GM19455 (cell line): Measurements from ENCODE around the gene MARK2.

Source experiments
- ATAC-seq: cut with Tn5 transposase; IDR thresholded peaks from one replicate; pipeline ENCODE4 v1.9.1; 2021; ENCODE audit not compliant: unreplicated experiment

Gene MARK2

DNA sequence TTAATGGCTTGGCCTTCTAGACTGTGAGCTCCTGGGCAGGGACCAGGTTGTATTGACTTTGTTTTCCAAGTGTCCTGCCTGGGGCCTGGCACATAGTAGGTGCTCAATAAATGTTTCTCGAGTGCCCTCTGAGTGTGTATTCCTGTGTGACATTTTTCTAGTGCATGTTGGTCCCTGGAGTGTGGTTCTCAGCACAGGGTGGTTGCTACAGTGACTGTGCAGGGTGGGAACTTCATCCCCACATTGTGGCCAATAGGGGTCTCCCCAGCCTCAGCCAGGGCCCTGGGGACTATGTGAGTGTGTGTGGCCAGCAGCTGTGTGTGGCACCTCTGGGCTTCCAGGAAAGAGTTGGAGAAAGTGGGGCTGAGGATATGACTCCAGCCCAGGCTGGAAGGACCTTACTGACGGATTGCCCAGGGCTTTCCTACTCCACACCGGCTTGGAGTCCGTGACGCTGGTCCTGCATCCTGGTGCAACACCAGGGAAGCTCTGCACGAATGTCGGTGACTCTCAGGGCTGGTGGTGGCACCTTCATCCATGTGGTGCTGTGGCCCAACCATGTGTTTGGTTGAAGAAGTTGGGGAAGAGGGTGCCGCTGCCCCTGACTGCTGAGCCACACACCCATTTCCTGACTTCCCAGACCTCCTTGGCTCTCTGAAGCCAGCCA lies 9.0 kb upstream of the MARK2 start:
- ATAC-seq = no peak

DNA sequence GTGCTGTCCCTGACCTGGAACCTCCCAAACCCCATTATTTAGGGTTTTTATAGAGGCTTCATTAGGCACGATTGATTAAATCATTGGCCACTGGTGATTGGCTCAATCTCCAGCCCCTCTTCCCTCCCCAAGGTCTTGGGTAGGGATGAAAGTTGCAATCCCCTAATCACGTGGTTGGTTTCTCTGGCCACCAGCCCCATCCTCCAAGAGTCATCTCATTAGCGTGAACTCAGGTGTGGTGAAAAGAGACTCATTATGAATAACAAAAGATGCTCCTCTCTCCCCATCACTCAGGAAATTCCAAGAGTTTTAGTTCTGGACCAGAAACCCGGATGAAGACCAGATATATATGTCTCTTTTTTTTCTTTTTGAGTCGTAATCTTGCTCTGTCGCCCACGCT lies 7.6 kb upstream of the MARK2 start:
- ATAC-seq = no peak

DNA sequence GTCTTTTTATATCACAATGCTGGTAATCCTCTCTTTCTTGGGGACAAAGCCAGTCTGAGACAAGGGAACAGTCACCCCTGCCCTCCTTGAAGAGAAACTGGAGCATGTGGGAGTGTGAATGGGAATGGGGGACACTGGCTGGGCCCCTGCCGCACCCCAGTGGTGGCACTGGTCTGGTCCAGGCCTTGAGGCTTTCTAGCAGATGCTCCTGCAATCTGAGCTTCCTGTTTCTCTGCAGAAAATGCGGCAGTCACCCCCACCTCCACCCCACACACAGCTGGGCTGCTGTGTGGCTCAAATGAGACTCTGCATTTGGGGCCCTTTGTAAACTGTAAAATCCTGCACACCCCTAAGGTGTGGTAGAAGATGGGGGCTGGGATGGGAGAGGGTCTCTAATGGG lies 6.6 kb upstream of the MARK2 start:
- ATAC-seq = no peak

DNA sequence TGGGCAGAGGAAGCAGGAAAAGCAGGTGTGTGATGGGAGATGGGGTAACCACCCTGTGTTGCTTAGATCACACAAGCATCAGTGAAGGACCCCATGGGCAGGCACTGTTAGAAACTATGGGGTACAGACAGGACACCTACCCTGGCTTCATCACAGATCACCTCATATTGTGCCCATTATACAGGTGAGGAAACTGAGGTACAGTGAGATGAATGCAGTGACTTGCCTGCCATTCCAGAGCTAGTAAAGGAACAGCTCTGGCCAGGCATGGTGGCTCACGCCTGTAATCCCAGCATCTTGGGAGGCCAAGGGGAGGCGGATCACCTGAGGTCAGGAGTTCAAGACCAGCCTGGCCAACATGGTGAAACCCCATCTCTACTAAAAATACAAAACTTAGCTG lies 5.9 kb upstream of the MARK2 start:
- ATAC-seq = no peak

DNA sequence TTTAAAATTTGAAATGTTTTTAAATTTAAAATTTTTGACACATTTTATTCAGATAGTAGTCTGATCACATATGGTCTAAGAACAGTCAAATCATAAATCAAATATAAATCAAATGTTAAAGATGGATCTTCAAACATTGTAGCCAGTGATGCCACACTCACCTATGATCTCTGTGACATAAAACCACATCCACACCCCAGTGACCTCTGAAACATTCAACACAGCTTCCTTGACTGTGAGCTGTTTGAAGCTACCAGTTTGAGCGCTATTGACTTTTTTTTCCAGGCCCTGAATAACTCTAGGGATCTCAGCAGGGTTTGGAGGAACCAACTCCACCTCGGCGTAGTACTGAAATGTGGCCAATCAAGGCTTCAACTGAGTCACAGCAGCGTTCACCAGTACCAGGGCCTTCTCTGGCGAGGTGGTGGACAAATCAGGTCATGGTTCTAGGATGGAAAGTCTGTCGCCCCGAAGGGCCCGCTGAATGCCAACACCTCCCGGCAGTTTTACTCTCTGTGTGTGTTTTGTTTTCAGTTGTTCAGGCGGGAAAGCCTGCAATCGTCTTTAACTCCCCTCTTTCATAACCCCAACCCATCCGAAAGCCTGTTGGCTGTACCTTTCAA lies 4.3 kb upstream of the MARK2 start:
- no peak for ATAC-seq

DNA sequence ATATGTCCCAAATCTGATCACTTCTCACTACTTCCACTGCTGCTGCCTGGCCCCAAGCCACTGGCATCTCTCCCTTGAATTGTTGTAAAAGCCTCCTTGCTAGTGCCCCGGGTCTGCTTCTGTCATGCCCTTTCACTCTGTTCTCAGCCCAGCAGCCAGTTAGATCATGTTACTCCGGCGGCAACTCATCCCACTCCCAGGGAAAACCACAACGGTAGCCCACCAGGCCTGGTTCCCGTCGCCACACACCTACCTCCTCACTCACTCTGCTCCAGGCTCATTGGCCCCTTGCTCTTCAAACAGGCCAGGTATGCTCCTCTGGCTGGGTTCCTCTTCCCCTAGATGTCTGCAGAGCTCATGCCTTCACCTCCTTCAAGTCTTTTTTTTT lies 3.8 kb upstream of the MARK2 start:
- no peak for ATAC-seq

DNA sequence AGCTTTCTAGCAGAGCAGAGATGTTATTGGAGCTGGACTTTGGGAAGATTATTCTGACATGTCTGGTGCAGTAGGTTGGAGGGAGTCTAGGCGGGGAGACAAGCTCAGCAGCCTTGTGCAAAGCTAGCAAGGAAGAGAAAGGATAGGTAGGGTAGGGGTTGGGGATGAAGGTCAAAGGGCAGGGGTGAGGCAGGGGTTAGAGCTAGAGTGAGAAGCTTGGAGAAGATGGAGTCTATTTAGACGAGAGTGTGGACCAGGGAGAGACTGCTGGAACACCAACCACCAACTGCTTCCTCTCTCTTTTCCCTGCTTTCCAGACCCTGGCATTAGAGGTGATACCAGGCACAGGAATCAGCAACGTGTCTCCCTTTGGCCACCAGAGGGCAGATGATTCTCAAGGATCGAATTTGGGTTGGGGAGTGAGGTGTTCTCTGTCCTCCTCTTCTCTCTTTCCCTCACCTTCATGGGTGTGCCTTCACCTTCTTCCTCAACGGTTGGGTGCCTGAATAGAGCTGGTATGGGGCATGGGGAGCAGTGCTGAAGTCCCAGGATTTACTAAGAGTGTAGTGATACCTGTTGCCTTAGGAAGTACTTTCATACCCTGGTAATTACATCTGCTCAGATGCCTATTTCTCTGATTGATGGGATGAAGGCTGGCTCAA lies 1.8 kb upstream of the MARK2 start:
- ATAC-seq = no peak

DNA sequence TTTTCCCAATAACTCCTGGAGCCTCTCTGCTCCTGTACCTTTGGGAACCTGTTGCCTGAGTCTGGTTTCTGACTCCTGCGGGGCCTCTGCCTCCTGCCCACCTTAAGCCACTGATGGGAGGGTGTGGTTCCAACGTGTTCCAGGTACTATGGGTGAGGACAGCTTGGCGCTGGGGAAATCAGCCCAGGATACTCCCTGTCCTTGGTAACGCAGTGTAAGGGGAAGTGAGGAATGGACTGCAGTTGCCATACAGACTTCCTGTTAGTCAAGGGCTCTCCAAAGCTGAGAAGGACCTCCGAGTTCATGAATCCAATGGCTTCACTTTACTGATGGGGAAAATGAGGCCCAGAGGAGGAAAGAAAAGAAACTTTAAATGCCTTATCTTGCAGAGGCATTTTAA lies 1.2 kb upstream of the MARK2 start:
- ATAC-seq = no peak

DNA sequence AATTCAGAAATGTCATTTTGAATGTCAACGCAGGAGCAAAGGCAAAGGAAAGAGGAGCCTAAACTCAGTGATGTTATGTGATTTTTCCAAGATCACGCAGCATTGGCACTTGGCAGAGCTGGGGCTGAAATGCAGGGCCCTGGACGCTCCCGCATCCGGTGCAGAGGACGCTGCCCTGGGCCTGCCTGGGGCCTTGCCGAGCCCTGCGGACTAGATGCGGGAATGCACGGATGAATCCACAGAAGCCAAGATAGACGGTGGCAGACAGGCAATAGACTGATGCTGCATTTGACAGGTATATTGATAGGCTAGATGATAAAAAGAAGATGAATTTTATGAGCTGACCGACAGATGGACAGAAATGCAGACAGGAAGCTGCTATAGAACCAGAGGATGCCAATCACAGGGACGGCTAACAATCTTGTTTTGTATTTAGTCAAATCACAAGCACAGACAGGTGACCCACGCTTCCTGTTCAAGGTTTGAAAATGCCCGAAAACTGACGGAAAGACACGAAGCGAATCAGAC lies 696 bp upstream of the MARK2 start:
- no peak for ATAC-seq

DNA sequence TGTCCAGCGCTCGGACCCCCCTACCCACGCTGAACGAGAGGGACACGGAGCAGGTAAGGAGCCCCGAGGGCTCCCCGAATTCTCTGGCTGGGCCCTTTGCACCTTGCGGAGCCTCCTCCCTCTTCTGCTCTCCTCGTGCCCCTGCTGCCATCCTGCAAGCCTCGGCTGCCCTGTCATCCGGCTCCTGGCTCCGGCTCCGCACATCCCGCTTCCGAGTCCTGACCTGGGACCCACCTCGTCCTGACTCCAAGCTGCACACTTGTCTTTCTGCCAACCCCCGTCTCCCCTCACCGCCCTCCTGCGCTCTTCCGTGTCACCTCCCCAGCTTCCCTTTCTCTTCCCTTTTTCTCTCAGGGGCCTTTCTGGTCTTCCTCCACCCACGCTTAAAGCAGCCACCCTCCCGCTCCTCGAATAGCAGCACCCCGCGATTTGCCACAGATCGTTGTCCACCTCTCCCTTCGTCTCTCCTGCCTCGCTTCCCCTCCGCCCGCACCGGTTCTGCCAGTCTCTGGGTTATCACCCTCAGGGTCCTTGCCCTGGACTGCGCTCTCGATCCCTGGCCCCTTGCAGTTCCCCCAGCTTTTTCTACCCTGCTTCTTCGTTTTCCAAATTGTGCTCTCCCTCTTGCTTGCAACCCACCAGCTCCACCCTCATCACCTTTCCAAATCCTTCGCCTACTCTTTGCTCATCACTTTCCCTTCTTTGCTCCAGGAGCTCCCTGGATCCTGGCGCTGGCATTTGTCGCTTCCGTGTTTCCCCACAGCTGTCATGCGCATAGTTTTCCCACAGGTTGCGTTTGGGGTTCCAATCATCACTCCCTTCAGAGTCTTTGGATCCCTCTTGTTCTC lies 822 bp downstream of the MARK2 start:
- ATAC-seq = peak; percentile 6

DNA sequence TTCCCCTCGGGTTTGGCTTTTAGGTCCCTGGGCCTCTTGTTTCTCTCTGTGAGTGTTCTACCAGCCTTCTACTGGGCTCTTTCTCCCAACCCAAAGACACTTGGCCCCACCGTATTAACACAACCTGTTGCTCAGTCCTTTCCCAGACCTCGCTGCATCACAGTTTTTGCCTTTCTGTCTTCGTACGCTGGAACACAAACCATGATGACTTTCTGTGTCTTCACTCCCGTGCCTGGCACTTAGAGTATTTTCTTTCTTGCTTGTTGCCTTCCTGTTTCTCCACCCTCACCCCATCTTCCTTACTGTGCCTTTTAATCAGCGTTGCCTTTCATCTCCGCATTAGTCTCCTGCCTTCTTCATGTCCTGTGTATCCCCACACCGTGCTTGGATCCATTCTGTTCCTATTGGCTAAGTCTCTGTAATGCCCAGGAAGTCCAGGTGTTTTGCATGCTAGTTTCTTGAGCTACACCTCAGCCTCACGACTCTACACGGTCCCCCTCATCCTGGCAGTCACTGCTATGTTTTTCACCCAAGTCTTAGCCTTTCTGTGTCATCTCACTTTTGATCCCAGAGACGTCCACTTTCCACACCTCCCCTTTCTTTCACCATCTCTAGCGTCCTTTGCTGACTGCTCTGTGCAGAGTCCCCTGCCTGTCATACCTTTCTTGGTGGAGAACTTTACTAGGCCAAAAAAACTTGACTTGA lies 1.6 kb downstream of the MARK2 start:
- ATAC-seq = no peak

DNA sequence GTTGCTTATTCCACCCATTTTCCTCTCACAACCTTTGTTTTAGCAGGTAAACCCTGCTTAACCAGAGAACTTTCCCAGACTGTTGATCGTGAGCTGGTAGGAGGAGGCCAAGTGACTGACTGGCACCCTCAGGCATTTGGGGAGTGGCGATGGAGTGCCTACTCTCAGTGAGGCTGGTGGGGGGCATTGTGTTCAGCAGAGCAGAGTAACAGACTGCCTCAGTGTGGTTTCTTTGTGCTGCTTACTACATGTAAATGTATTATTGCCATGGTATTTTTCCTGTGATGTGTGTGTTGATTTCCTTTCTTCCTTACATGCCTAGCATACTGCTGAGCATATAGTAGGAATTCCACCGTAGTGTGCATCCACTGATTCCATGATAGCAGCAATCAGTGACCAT lies 2.6 kb downstream of the MARK2 start:
- ATAC-seq = no peak

DNA sequence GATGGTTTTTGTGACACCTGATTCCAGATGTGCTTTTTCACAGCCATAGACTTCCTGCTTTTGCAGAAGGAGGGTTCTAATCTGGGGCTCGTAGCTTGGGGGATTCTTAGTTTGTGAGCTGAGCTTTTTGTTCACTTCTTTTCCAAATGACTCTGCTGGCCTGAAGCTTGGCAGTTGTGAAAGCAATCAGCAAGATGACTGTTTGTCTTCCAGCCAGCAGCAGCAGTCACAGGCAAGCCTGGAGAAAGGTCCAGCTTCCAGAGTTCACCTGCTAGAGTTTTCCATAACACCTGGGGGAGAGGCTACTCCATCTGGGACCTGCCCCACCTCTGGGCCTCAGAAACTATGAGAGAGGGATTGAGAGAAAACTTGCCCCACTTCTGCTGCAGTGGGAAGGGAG lies 4.1 kb downstream of the MARK2 start:
- no peak for ATAC-seq

DNA sequence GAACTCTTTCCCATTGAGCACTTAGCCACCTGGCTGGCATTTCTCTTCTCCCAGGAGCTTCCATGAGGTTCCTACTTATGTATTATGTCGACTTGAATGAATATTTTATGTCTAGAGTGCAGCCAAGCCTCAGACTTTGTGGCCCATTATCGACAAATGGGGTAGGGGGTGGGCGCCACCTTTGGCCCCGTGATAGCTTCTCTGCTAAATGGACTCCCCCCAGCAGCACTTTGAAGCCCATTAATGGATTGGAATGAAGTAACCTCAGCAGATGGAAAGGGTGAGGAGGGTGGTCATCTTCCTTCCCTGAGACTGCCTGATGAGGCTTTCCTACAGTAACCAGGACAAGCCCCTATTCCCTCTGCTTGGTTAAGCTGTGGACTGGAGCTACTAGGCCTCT lies 5.9 kb downstream of the MARK2 start:
- no peak for ATAC-seq

DNA sequence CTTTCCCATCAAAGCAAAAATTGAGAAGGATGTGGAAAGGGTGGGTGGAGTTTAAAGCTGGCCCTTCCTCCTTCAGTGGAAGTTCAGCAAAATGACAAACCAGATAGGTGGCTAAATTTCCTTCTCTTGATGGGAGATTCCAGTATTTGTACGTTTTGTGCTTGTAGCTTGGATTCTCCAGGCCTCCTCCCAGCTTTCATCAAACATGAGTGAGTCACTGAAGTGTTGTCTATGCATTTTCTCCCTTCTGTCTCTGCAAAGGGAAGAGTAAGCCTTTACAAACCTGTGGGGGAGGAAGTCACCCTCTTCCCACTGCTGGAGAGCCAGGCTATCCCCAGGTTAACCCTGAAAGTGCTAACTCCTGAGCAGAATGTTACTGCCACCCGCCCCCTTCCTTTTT lies 6.4 kb downstream of the MARK2 start:
- ATAC-seq = no peak

DNA sequence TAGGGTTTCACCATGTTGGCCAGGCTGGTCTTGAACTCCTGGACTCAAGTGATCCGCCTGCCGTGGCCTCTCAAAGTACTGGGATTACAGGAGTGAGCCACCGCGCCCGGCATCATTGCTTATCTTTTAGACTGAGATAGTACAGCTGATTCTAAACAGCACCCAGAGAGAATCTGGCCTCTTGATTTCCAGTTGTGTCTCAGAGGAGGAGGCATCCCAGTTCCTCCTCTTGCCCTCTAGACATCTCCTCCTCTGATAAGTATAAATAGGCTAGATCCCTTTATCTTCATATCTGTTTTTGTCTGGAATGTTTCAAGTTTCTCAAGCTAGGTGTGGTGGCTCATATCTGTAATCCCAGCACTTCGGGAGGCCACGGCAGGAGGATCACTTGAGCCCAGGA lies 7.0 kb downstream of the MARK2 start:
- no peak for ATAC-seq

DNA sequence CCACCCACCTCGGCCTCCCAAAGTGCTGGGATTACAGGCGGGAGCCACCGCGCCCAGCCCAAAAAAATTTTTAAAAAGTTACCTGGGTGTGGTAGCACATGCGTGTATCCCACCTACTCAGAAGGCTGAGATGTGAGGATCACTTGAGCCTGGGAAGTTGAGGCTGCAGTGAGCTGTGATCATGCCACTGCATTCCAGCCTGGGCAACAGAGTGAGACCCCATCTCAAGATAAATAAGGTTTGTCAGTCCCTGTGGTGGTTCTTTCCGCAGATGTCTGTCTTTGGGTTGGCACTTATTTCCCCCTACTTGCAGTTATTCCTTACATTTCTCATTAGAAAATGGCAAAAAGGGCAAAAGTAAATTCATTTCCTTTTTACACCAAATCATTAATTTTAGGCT lies 8.0 kb downstream of the MARK2 start:
- no peak for ATAC-seq

DNA sequence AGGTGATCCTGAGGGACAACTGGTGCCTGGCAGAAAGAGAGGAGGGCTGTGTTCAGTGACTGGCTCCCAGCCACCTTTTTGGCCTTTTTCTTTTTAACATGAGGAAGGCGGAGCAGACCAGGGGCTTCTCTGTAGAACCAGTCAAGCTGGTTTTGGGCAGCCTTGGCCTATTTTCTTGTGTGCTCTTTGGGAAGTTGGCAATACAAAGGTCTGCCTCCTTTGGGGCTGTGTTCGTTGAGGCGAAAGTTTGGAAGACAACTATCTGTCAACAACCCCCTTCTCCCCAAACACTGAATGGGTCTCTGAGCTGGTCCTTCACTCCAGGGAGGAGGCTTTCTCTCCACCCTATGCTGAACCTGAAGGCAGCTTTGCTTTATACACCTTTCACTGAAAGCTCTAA lies 8.5 kb downstream of the MARK2 start:
- ATAC-seq = no peak

DNA sequence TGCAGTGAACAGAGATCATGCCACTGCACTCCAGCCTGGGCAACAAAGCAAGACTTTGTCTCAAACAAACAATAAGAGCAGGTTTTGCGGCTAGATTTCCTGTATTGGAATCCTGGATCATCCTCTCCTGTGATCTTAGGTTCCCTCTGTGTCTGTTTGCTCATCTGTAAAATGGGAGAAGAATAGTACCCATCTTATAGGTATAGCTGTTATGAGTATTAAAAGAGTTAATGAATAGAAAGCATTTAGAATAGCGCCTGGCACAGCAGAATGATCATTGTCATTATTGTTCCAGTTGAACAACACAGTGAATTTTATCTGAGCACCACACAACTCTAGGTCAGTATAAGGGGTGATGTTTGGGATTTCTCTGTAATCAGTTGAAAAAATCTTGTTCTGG lies 10.8 kb downstream of the MARK2 start:
- ATAC-seq = no peak

DNA sequence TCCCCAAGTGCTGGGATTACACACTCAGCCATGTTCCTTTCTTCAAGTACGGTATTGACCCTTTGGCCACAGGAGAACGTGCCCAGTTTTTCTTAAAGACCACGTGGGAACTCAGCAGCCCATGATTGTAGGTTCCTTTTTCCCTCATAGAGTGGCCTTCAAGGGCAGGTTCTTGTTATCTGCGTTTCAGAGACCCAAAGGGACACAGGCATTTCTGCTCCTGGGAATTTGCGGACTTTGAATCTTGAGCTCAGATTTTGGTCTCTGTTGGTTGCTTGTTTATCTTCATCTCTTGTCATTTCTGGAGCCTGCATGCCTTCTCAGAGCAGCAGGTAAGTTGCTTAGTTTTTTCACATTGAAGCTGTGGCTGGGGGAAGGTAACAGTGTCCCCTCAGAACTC lies 12.0 kb downstream of the MARK2 start:
- no peak for ATAC-seq

DNA sequence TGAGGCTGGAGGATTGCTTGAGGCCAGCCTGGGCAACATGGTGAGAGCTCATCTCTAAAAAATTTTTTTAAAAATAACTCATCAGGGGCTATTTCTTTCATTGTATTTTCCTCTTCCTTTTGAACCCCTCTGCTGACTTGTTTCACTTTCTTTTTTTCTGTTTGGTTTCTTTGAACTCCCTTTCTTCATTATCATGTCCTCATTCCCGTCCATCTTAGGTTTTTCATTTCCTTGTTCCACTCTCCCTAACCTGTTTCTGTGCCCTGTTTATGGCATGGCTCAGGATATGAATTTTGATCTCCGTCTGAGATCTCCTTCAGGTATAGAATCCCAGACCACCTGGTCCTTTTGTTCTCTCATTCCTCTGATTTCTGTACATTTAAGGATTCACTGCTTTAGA lies 12.5 kb downstream of the MARK2 start:
- no peak for ATAC-seq
